Panc1 (cell line): ENCODE measurements around the gene COA8.

Experiments
- CTCF ChIP-seq: fragments of 450-650 bp; IDR thresholded peaks from 2 replicates; pipeline ENCODE4 v1.5.1; 2017; ENCODE audit warnings: mild to moderate bottlenecking
- POLR2AphosphoS5 ChIP-seq: IDR thresholded peaks from 2 replicates; pipeline ENCODE4 v1.6.1; 2012; ENCODE audit warnings: mild to moderate bottlenecking, low read depth, low read length, moderate library complexity
- SIN3A ChIP-seq: IDR thresholded peaks from 2 replicates; pipeline ENCODE4 v1.6.1; 2012; ENCODE audit warnings: low read depth, mild to moderate bottlenecking, low read length, moderate library complexity, borderline replicate concordance; ENCODE audit not compliant: insufficient read depth
- TCF7L2 ChIP-seq: IDR thresholded peaks from 2 replicates; pipeline ENCODE4 v1.6.1; 2011; ENCODE audit warnings: mild to moderate bottlenecking, low read depth, low read length, inconsistent platforms
- TF ChIP-seq, protein P1 (sequence below), 2 experiments: IDR thresholded peaks; 2 replicates each; pipeline ENCODE4 v1.6.1; 2011 to 2012; ENCODE audit warnings: low read depth in 2 of 2, control low read depth in 1 of 2, low read length in 1 of 2, mild to moderate bottlenecking in 1 of 2, moderate library complexity in 1 of 2; ENCODE audit not compliant: insufficient read depth in 1 of 2

DNA sequence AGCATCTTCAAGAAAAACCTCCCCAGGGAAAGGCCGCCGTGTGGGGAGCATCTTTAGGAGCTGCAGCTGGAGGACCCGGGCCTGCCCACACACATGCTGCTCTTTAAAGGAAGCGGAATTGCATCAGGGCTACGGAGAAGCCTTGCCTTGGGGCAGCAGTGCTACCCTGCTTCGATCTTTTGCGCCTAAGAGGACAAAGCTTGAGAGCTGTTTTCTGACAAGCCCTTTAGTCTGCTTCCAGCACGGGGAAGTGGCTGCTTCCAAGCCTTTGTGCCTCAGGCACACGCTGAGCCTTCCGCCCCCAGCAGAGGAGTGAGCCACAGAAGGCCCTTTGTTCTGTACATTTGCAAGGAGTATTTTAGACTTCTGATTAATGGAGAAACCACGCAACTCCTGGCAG, 31.5 kb downstream of the COA8 start:
- TF ChIP-seq CTCF (no peak), POLR2AphosphoS5 (no peak), TCF7L2 (no peak), SIN3A (no peak)
- TF ChIP-seq, protein P1, sequence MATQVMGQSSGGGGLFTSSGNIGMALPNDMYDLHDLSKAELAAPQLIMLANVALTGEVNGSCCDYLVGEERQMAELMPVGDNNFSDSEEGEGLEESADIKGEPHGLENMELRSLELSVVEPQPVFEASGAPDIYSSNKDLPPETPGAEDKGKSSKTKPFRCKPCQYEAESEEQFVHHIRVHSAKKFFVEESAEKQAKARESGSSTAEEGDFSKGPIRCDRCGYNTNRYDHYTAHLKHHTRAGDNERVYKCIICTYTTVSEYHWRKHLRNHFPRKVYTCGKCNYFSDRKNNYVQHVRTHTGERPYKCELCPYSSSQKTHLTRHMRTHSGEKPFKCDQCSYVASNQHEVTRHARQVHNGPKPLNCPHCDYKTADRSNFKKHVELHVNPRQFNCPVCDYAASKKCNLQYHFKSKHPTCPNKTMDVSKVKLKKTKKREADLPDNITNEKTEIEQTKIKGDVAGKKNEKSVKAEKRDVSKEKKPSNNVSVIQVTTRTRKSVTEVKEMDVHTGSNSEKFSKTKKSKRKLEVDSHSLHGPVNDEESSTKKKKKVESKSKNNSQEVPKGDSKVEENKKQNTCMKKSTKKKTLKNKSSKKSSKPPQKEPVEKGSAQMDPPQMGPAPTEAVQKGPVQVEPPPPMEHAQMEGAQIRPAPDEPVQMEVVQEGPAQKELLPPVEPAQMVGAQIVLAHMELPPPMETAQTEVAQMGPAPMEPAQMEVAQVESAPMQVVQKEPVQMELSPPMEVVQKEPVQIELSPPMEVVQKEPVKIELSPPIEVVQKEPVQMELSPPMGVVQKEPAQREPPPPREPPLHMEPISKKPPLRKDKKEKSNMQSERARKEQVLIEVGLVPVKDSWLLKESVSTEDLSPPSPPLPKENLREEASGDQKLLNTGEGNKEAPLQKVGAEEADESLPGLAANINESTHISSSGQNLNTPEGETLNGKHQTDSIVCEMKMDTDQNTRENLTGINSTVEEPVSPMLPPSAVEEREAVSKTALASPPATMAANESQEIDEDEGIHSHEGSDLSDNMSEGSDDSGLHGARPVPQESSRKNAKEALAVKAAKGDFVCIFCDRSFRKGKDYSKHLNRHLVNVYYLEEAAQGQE (IDR thresholded peaks at IDR 0.05; ENCODE audit: insufficient read depth in 1 of 2, low read depth in 2 of 2, low read length in 1 of 2): no peak
